Lung (tissue), 12 donors: ENCODE measurements around the gene NCAM1. TPM values are rescaled to one million over a fixed set of nuclear protein-coding genes. Genes with fewer than 3 reads are reported as not detected.

Source experiments
- ATAC-seq: fragments of 200-7000 bp; cut with Tn5 transposase; one replicate; pipeline ENCODE4 v1.9.1; 2020; ENCODE audit warnings: moderate number of reproducible peaks; ENCODE audit not compliant: insufficient read depth, low FRiP score
- DNase-seq, 3 donors: peaks; one replicate each; pipeline ENCODE4 v3.0.0-alpha.2; 2013 to 2017
- H3K27ac ChIP-seq, 2 donors: one replicate each; pipeline ENCODE4 v1.5.1; 2013; ENCODE audit warnings: mild to moderate bottlenecking in 2 of 2, moderate library complexity in 2 of 2, control low read depth in 1 of 2, inconsistent platforms in 1 of 2, low read depth in 1 of 2, low read length in 1 of 2
- H3K27me3 ChIP-seq, 3 donors: one replicate each; pipeline ENCODE4 v1.5.1; 2013; ENCODE audit warnings: low read length in 2 of 3; ENCODE audit not compliant: control insufficient read depth in 3 of 3, insufficient read depth in 3 of 3
- H3K36me3 ChIP-seq, 4 donors: one replicate each; pipeline ENCODE4 v1.5.1; 2013; ENCODE audit warnings: low read length in 4 of 4, mild to moderate bottlenecking in 1 of 4, moderate library complexity in 1 of 4; ENCODE audit not compliant: control insufficient read depth in 4 of 4, insufficient read depth in 4 of 4
- H3K4me1 ChIP-seq, 5 donors: one replicate each; pipeline ENCODE4 v1.5.1; 2013; ENCODE audit warnings: low read length in 5 of 5, mild to moderate bottlenecking in 2 of 5, moderate library complexity in 1 of 5; ENCODE audit not compliant: control insufficient read depth in 5 of 5, insufficient read depth in 5 of 5
- H3K4me3 ChIP-seq: one replicate; pipeline ENCODE4 v1.5.1; 2013; ENCODE audit warnings: mild to moderate bottlenecking, control low read depth, moderate library complexity
- H3K9ac ChIP-seq, 2 donors: one replicate each; pipeline ENCODE4 v1.5.1; 2013; ENCODE audit warnings: low read length in 2 of 2, control low read depth in 1 of 2; ENCODE audit not compliant: insufficient read depth in 1 of 2
- H3K9me3 ChIP-seq, 4 donors: one replicate each; pipeline ENCODE4 v1.5.1; 2013; ENCODE audit warnings: low read length in 3 of 4, mild to moderate bottlenecking in 1 of 4, moderate library complexity in 1 of 4; ENCODE audit not compliant: control insufficient read depth in 4 of 4, insufficient read depth in 3 of 4
- WGBS, 2 donors: extraction: QIAGEN DNeasy Blood & Tissue Kit; methylation state at CpG; one replicate each; pipeline ENCODE4 v1.1.7; 2013; 5-methylcytosine and 5-hydroxymethylcytosine counted together
- polyA plus RNA-seq, 2 donors: library from polyadenylated mRNA; stranded (reverse); fragments of 200-250 nt; gene quantifications; one replicate each; pipeline ENCODE4 v1.2.1, GENCODE V29; 2013
- total RNA-seq, 2 donors: library from RNA; depleted of rRNA in 1 of 2; stranded (reverse); fragments of >200 nt in 1 of 2; gene quantifications; one replicate each; pipeline ENCODE4 v1.2.1, GENCODE V29; 2014 to 2021
- TF ChIP-seq, protein P1 (sequence below): IDR thresholded peaks from 2 replicates; pipeline ENCODE4 v1.5.1; 2012; ENCODE audit warnings: mild to moderate bottlenecking; ENCODE audit errors: control extremely low read depth, extremely low read depth
- donor health status: control.
- donor health status: control.
- donor health status: Bipolar disorder and iron deficiency.
- donor health status: healthy.
- donor health status: DM: yes; HTN: yes; CAD: no.

NCAM1 gene
- total and polyA plus RNA-seq, 4 donors, result 0.28 to 36.5 (median 2.4) TPM

DNA sequence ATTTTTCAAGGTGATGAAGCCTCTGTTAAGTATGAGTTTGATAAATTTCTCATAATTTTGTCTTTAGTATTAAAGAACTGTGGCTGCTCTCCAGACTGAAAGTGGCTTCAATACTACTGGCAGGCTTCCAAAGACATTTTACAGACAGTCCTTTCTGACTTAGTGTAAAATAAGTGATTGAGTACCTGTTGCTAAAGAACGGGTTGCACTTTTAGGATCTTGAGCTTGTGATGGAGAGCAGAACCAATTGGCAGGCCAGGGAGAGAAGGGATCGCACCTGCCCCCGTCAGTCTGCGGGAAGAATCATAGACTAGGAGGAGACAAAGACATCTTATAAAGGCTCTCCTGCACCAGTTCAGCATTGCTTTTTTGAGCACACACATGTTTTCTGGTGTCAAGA, 4.4 kb downstream of the NCAM1 start:
- Histone ChIP-seq H3K9me3 (no peaks in the 10 kb centered on the region), H3K4me3 (no peak overlapping the region), H3K4me1 (peaks cover 2 to 18% (median 13%) of the 10 kb centered on the region in 5 donors), H3K27ac (no peak overlapping the region), H3K27me3 (peaks cover 0 to 7% (median 4%) of the 10 kb centered on the region in 3 donors), H3K36me3 (no peaks in the 10 kb centered on the region), H3K9ac (no peak overlapping the region)
- 45 to 78% methylated on average over 4 of the region's 4 CpGs for WGBS, 2 donors
- DNase-seq (peak in 2 of 3 donors; percentile 35 to 36), ATAC-seq (no peak)
- TF ChIP-seq, protein P1, sequence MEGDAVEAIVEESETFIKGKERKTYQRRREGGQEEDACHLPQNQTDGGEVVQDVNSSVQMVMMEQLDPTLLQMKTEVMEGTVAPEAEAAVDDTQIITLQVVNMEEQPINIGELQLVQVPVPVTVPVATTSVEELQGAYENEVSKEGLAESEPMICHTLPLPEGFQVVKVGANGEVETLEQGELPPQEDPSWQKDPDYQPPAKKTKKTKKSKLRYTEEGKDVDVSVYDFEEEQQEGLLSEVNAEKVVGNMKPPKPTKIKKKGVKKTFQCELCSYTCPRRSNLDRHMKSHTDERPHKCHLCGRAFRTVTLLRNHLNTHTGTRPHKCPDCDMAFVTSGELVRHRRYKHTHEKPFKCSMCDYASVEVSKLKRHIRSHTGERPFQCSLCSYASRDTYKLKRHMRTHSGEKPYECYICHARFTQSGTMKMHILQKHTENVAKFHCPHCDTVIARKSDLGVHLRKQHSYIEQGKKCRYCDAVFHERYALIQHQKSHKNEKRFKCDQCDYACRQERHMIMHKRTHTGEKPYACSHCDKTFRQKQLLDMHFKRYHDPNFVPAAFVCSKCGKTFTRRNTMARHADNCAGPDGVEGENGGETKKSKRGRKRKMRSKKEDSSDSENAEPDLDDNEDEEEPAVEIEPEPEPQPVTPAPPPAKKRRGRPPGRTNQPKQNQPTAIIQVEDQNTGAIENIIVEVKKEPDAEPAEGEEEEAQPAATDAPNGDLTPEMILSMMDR, result no peak

DNA sequence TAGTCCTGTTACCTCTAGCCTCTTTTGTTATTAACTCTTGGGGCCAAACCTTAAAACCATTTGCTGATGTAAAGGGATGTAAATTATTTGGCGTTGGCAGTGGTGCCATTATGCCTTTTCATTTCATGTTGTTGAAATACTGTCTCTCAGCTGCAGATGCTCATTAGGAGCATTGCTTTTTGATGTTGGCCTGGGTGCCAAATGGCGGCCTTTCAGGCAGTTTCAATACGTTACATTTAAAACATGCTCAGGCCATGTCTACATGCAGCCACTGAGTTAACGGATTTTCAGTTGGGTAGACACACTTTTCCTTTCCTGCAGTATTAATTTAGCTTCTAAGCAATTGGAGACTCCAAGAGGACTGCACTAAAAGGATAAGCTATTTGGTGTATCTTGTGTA, 5.3 kb downstream of the NCAM1 start:
- peaks cover 0 to 7% (median 4%) of the 10 kb centered on the region in 3 donors for H3K27me3 ChIP-seq
- H3K9me3 ChIP-seq, result no peaks in the 10 kb centered on the region
- 89% methylated on average over 4 of the region's 4 CpGs for WGBS, 2 donors
- no peak overlapping the region for H3K9ac ChIP-seq
- TF ChIP-seq, protein P1, result no peak
- H3K4me1 ChIP-seq, result peaks cover 5 to 15% (median 14%) of the 10 kb centered on the region in 5 donors
- H3K4me3 ChIP-seq, result no peak overlapping the region
- no peak overlapping the region for H3K27ac ChIP-seq
- no peaks in the 10 kb centered on the region for H3K36me3 ChIP-seq
- ATAC-seq, result no peak
- no peak for DNase-seq

DNA sequence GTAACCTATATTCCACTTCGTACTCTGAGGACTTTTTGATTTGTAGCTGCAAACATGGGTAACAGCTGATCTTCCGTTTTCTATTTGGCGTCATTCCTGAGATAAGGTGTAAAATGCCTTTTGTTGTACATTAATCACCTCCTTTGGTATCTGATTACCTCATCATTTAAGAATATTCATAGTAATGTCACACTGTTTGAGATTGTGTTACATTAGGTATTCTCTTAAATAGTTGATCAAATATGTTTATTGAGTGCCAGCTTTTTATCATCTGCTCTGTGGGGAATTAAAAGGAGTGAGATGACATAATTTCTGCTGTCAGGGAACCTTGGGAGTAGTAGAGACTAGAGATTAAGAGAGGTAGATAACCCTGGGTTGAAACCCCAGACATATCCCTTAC, 5.9 kb downstream of the NCAM1 start:
- no peaks in the 10 kb centered on the region for H3K36me3 ChIP-seq
- H3K4me3 ChIP-seq, result no peak overlapping the region
- peaks cover 0 to 6% (median 4%) of the 10 kb centered on the region in 3 donors for H3K27me3 ChIP-seq
- H3K4me1 ChIP-seq, result peaks cover 6 to 21% (median 12%) of the 10 kb centered on the region in 5 donors
- TF ChIP-seq, protein P1, result no peak
- H3K27ac ChIP-seq, result no peak overlapping the region
- H3K9ac ChIP-seq, result no peak overlapping the region
- H3K9me3 ChIP-seq, result no peaks in the 10 kb centered on the region
- 83 to 89% methylated on average over 3 of the region's 3 CpGs for WGBS, 2 donors
- no peak for ATAC-seq
- DNase-seq, result no peak
